Endothelial cell of umbilical vein (primary cell): Measurements from ENCODE around the gene DEPDC7. TPM values are rescaled to one million over a fixed set of nuclear protein-coding genes. Genes with fewer than 3 reads are reported as not detected.

Experiments used
- BruUV-seq: library from RNA; stranded (reverse); fragments of 400-500 nt; replicated peaks from 2 replicates; lab custom pipeline; 2021; lab: Mats Ljungman, UMichigan
- CTCF ChIA-PET: fragments of 300-600, 350-600 bp; sonication (Branson Sonifier 250); formaldehyde crosslinking; loops from one replicate; lab custom pipeline; 2021; ENCODE audit warnings: antibody characterized with exemption, inconsistent platforms; lab: Charles Lee
- POLR2A ChIA-PET: fragments of 300-600, 350-600 bp; sonication (Branson Sonifier 250); formaldehyde crosslinking; loops from one replicate; lab custom pipeline; 2021; ENCODE audit warnings: antibody characterized with exemption, inconsistent platforms; lab: Charles Lee
- DNase-seq: peaks from one replicate; pipeline ENCODE4 v3.0.0-alpha.2; 2011; ENCODE audit warnings: low read depth, low spot score
- FAIRE-seq: peaks from 2 replicates; lab custom pipeline; 2011; peaks lifted over from hg19 to GRCh38; lab: Jason Lieb, UNC
- H2AFZ ChIP-seq: 2 replicates; pipeline ENCODE4 v1.6.0; 2012; ENCODE audit warnings: low read depth, low read length, control low read depth, inconsistent platforms
- H3K27ac ChIP-seq: 2 replicates; pipeline ENCODE4 v1.5.1; 2011; ENCODE audit warnings: low read depth, mild to moderate bottlenecking, control low read depth, low read length, moderate library complexity; ENCODE audit not compliant: insufficient read depth
- H3K27me3 ChIP-seq, 2 experiments: 2 replicates each; pipeline versions ENCODE4 v1.6.0 to v1.6.1; 2011; ENCODE audit warnings: low read length in 2 of 2, mixed read lengths in 1 of 2; ENCODE audit not compliant: control insufficient read depth in 2 of 2, insufficient read depth in 2 of 2
- H3K36me3 ChIP-seq, 2 experiments: 2 replicates in 1 of 2; 3 replicates in 1 of 2; pipeline ENCODE4 v1.5.1; 2011; ENCODE audit warnings: low read length in 2 of 2, mild to moderate bottlenecking in 1 of 2, moderate library complexity in 1 of 2; ENCODE audit not compliant: control insufficient read depth in 2 of 2, insufficient read depth in 2 of 2; ENCODE audit errors: extremely low read depth in 1 of 2
- H3K4me1 ChIP-seq: 3 replicates; pipeline ENCODE4 v1.5.1; 2011; ENCODE audit warnings: mild to moderate bottlenecking, low read length; ENCODE audit not compliant: control insufficient read depth, insufficient read depth; ENCODE audit errors: extremely low read depth
- H3K4me2 ChIP-seq: 2 replicates; pipeline ENCODE4 v1.6.1; 2011; ENCODE audit warnings: low read length, control low read depth, mixed read lengths; ENCODE audit not compliant: insufficient read depth
- H3K4me3 ChIP-seq, 3 experiments: fragments of 200-600 bp in 1 of 3; sonication (generic), shearing (Covaris generic) in 1 of 3; replicated peaks in 1 of 3; 2 replicates each; pipeline ENCODE4 v1.5.1; 2011 to 2016; ENCODE audit warnings: control low read depth in 3 of 3, low read length in 3 of 3, mild to moderate bottlenecking in 2 of 3, inconsistent platforms in 1 of 3, low read depth in 1 of 3, moderate library complexity in 1 of 3; ENCODE audit not compliant: insufficient read depth in 1 of 3
- H3K79me2 ChIP-seq: 2 replicates; pipeline ENCODE4 v1.6.0; 2012; ENCODE audit warnings: low read length, inconsistent platforms; ENCODE audit not compliant: control insufficient read depth, insufficient read depth
- H3K9ac ChIP-seq: replicated peaks from 2 replicates; pipeline ENCODE3; 2011; ENCODE audit warnings: low read length, control low read depth; ENCODE audit not compliant: insufficient read depth; ENCODE audit errors: extremely low read depth
- H3K9me1 ChIP-seq: replicated peaks from 3 replicates; pipeline ENCODE4 v1.6.0; 2011; ENCODE audit warnings: mild to moderate bottlenecking, low read length; ENCODE audit not compliant: control insufficient read depth, insufficient read depth; ENCODE audit errors: extremely low read depth
- H3K9me3 ChIP-seq: replicated peaks from 2 replicates; pipeline ENCODE4 v1.5.1; 2012; ENCODE audit warnings: low read length, inconsistent platforms; ENCODE audit not compliant: control insufficient read depth, insufficient read depth
- H4K20me1 ChIP-seq: replicated peaks from 2 replicates; pipeline ENCODE3; 2011; ENCODE audit warnings: mild to moderate bottlenecking, low read length; ENCODE audit not compliant: control insufficient read depth, insufficient read depth; ENCODE audit errors: extremely low read depth
- CTCF ChIP-seq, 2 donors: IDR thresholded peaks; 1 replicate in 1 of 2; 2 replicates in 1 of 2; pipeline ENCODE4 v1.5.1; 2011; ENCODE audit warnings: low read length in 2 of 2, mild to moderate bottlenecking in 2 of 2, moderate library complexity in 2 of 2, control low read depth in 1 of 2, inconsistent platforms in 1 of 2, low read depth in 1 of 2; ENCODE audit not compliant: insufficient read depth in 1 of 2; ENCODE audit errors: extremely low read depth in 1 of 2
- EZH2 ChIP-seq: IDR thresholded peaks from 2 replicates; pipeline ENCODE4 v1.6.1; 2012; ENCODE audit warnings: borderline replicate concordance, low read depth, mild to moderate bottlenecking, moderate library complexity, low read length, inconsistent platforms; ENCODE audit not compliant: severe bottlenecking
- FOS ChIP-seq: IDR thresholded peaks from 2 replicates; pipeline ENCODE4 v1.6.1; 2011; ENCODE audit warnings: mild to moderate bottlenecking, low read length, moderate library complexity, borderline replicate concordance; ENCODE audit not compliant: insufficient read depth
- GATA2 ChIP-seq: IDR thresholded peaks from 2 replicates; pipeline ENCODE4 v1.7.0; 2011; ENCODE audit warnings: low read depth, mild to moderate bottlenecking, moderate library complexity, mixed read lengths, low read length; ENCODE audit not compliant: insufficient read length, insufficient read depth
- JUN ChIP-seq: IDR thresholded peaks from 2 replicates; pipeline ENCODE4 v1.6.1; 2011; ENCODE audit warnings: borderline replicate concordance, low read depth; ENCODE audit not compliant: insufficient read length, insufficient read depth
- MAX ChIP-seq: IDR thresholded peaks from 2 replicates; pipeline ENCODE4 v1.6.1; 2011; ENCODE audit not compliant: insufficient read depth, insufficient read length
- MYC ChIP-seq: IDR thresholded peaks from one replicate; pipeline ENCODE4 v1.6.1; 2011; ENCODE audit warnings: mild to moderate bottlenecking, low read depth, low read length
- POLR2A ChIP-seq: IDR thresholded peaks from 2 replicates; pipeline ENCODE4 v1.6.1; 2012; ENCODE audit warnings: low read depth, mild to moderate bottlenecking, control low read depth, low read length
- POLR2AphosphoS5 ChIP-seq: IDR thresholded peaks from 2 replicates; pipeline ENCODE4 v1.6.1; 2012; ENCODE audit warnings: low read depth, mild to moderate bottlenecking, control low read depth, low read length, moderate library complexity; ENCODE audit not compliant: insufficient read depth
- dilution Hi-C: fragments of 300-500 bp; cut with MboI; formaldehyde crosslinking; loops from one replicate; pipeline ENCODE4 v1.15.0; 2019; ENCODE audit warnings: low sequenced_read_pairs; ENCODE audit not compliant: extremely low pct_ligation_motif_present
- intact Hi-C: fragments of 100-400 bp; cut with micrococcal nuclease; formaldehyde crosslinking; loops from one replicate; pipeline ENCODE4 v1.10.0; 2022
- polyA plus RNA-seq, 4 experiments: library from polyadenylated mRNA; depleted of rRNA in 3 of 4; stranded (reverse) in 3 of 4; unstranded in 1 of 4; fragments of >200 nt; gene quantifications; 2 replicates each; pipeline versions ENCODE4 v1.2.1 to v1.2.3, GENCODE V29; 2011 to 2012; ENCODE audit warnings: missing spikeins in 1 of 4
- total RNA-seq: library from RNA; stranded (reverse); gene quantifications from 2 replicates; pipeline ENCODE4 v1.2.3, GENCODE V29; 2021

Gene DEPDC7
- total and polyA plus RNA-seq, 2 donors (not counting 3 experiments of a cell fraction or from before 2014, with no cell fraction given): 0.08 TPM; not detected in 1

- POLR2A ChIA-PET: no interaction called here
- TF ChIP-seq POLR2AphosphoS5 (no peak), FOS (no peak), MAX (no peak), GATA2 (no peak), EZH2 (no peak), CTCF (IDR thresholded peaks at IDR 0.05; ENCODE audit: extremely low read depth in 1 of 2, insufficient read depth in 1 of 2, low read depth in 1 of 2, low read length in 2 of 2) (no peak), JUN (no peak), POLR2A (no peak), MYC (no peak)
- H3K36me3 ChIP-seq: no peaks in the 10 kb centered on the region
- FAIRE-seq (no peak), DNase-seq (no peak)
- CTCF ChIA-PET: interaction anchor here (1.0 to 1.7 kb wide), 3 partner anchors 12 to 23 kb away, joined by 3 to 5 read pairs (median 3); no protein-coding TSS in a partner anchor
- H3K79me2 ChIP-seq: peaks cover 3% of the 10 kb centered on the region
- H3K27ac ChIP-seq: no peak overlapping the region
- peaks cover 12% of the 10 kb centered on the region for H3K4me1 ChIP-seq
- intact Hi-C loops (no loop called here), dilution Hi-C loops (no loop called here)
- no peak overlapping the region for H2AFZ ChIP-seq
- no peak overlapping the region for H3K9ac ChIP-seq
- H4K20me1 ChIP-seq: no peaks in the 10 kb centered on the region
- H3K4me3 ChIP-seq: no peak overlapping the region
- BruUV-seq: no TSS peak
- peaks cover 5% of the 10 kb centered on the region for H3K9me1 ChIP-seq
- no peaks in the 10 kb centered on the region for H3K27me3 ChIP-seq
- H3K4me2 ChIP-seq: no peak overlapping the region
- H3K9me3 ChIP-seq: no peaks in the 10 kb centered on the region
Measured at GRCh38 chr11:33043221-33043830, 27.6 kb downstream of the DEPDC7 start.
